Measurements from ENCODE around the gene SENP3.
A peak's percentile ranks its signal among the peaks of the same experiment; 100 is the strongest.

The SENP3 gene

GRCh38 chr17:7577327-7578199, 15.8 kb downstream of the SENP3 start:
- peak in 1 of 3 experiments; percentile 12 for DNase-seq

GRCh38 chr17:7579001-7579833, 17.5 kb downstream of the SENP3 start, which contains the start of gene CD68:
Gene CD68, plus strand, starts transcription at chr17:7579638. Its CDS starts 40 bp downstream, at chr17:7579678.
- DNase-seq, result peak in 1 of 3 experiments; percentile 26

- peak in 2 of 3 experiments; percentile 11 to 26 for DNase-seq
Measured at GRCh38 chr17:7579834-7580603, 18.3 kb downstream of the SENP3 start.

- no peak for DNase-seq
Measured at GRCh38 chr17:7580604-7581575, 19.2 kb downstream of the SENP3 start.

- no peak for DNase-seq
Measured at GRCh38 chr17:7582396-7583252, 20.9 kb downstream of the SENP3 start.

- DNase-seq, result peak; percentile 92 to 96 (median 94)
Measured at GRCh38 chr17:7583253-7584109, 21.8 kb downstream of the SENP3 start, which contains the start of gene MPDU1. Gene MPDU1, plus strand, starts transcription at chr17:7583852. Its CDS starts 11 bp downstream, at chr17:7583863.

- peak in 1 of 3 experiments; percentile 1 for DNase-seq
Measured at GRCh38 chr17:7586673-7587419, 25.1 kb downstream of the SENP3 start.

GRCh38 chr17:7587420-7588151, 25.9 kb downstream of the SENP3 start:
- no peak for DNase-seq

GRCh38 chr17:7588553-7589203, 27.0 kb downstream of the SENP3 start:
- no peak for DNase-seq

- peak in 1 of 3 experiments; percentile 31 for DNase-seq
Measured at GRCh38 chr17:7589204-7589868, 27.6 kb downstream of the SENP3 start.

GRCh38 chr17:7589891-7590691, 28.4 kb downstream of the SENP3 start, which contains the start of gene SOX15:
Gene SOX15, minus strand, starts transcription at chr17:7590094. Its CDS starts 418 bp downstream, at chr17:7589676.
- DNase-seq, result no peak

- no peak for DNase-seq
Measured at GRCh38 chr17:7590743-7591142, 29.0 kb downstream of the SENP3 start.

- DNase-seq, result no peak
Measured at GRCh38 chr17:7591596-7591995, 29.9 kb downstream of the SENP3 start.

GRCh38 chr17:7592422-7593021, 30.8 kb downstream of the SENP3 start:
- no peak for DNase-seq

GRCh38 chr17:7593296-7593695, 31.6 kb downstream of the SENP3 start:
- no peak for DNase-seq
